ENCODE results near the gene FSIP1.

GRCh38 chr15:39593071-39593655 is 189.5 kb downstream of the FSIP1 start:
- TF ChIP-seq CTCF (conservative IDR thresholded peaks at IDR 0.05 in 1 of 2, IDR thresholded peaks at IDR 0.05 in 1 of 2; ENCODE audit: extremely low read depth in 1 of 2, insufficient read depth in 1 of 2, low read depth in 1 of 2, low read length in 2 of 2) (no peak), EZH2 (IDR thresholded peaks at IDR 0.05; ENCODE audit: borderline replicate concordance, low read length) (no peak)

All from mammary epithelial cell (primary cell).